Sigmoid colon (tissue), 7 donors: Measurements from ENCODE around the gene NRTN. TPM values are rescaled to one million over a fixed set of nuclear protein-coding genes. Genes with fewer than 3 reads are reported as not detected.

ENCODE experiments used
- DNase-seq: peaks from one replicate; pipeline ENCODE4 v3.0.0-alpha.2; 2019
- H3K27ac ChIP-seq, 4 donors: fragments of 200-600 bp; sonication (generic); one replicate each; pipeline ENCODE4 v1.5.1; 2016 to 2019; ENCODE audit warnings: mild to moderate bottlenecking in 1 of 4
- H3K27me3 ChIP-seq, 3 donors: fragments of 200-600 bp; sonication (generic); one replicate each; pipeline ENCODE4 v1.5.1; 2019; ENCODE audit warnings: mild to moderate bottlenecking in 1 of 3
- H3K36me3 ChIP-seq, 4 donors: fragments of 200-600 bp; sonication (generic); one replicate each; pipeline ENCODE4 v1.5.1; 2016 to 2019
- H3K4me1 ChIP-seq, 4 donors: fragments of 200-600 bp; sonication (generic); one replicate each; pipeline ENCODE4 v1.5.1; 2017 to 2019
- H3K4me3 ChIP-seq, 4 donors: fragments of 200-600 bp; sonication (generic); one replicate each; pipeline ENCODE4 v1.5.1; 2017 to 2019; ENCODE audit warnings: mild to moderate bottlenecking in 2 of 4, moderate library complexity in 1 of 4
- H3K9me3 ChIP-seq, 4 donors: fragments of 200-600 bp in 3 of 4; sonication (generic) in 3 of 4; one replicate each; pipeline versions ENCODE4 v1.5.1 to v1.6.1; 2013 to 2019
- CTCF ChIP-seq, 4 experiments: fragments of 450-650 bp in 3 of 4; fragments of 200-600 bp in 1 of 4; IDR thresholded peaks; one replicate each; pipeline ENCODE4 v1.5.1; 2016 to 2019; ENCODE audit warnings: antibody characterized with exemption in 4 of 4, mild to moderate bottlenecking in 3 of 4, moderate library complexity in 2 of 4
- EP300 ChIP-seq, 4 donors: sonication (generic); formaldehyde crosslinking; IDR thresholded peaks; one replicate each; pipeline ENCODE4 v1.6.1; 2017; ENCODE audit warnings: antibody characterized with exemption in 4 of 4
- POLR2A ChIP-seq, 2 donors: fragments of 450-650 bp; IDR thresholded peaks; one replicate each; pipeline ENCODE4 v1.6.1; 2016; ENCODE audit warnings: antibody characterized with exemption in 2 of 2, mild to moderate bottlenecking in 2 of 2, moderate library complexity in 2 of 2
- POLR2AphosphoS5 ChIP-seq, 4 donors: sonication (generic); formaldehyde crosslinking; IDR thresholded peaks; one replicate each; pipeline ENCODE4 v1.6.1; 2017; ENCODE audit warnings: antibody characterized with exemption in 4 of 4
- WGBS, 2 donors: extraction: QIAGEN DNeasy Blood & Tissue Kit; methylation state at CpG; one replicate each; pipeline ENCODE4 v1.1.7; 2013; 5-methylcytosine and 5-hydroxymethylcytosine counted together
- intact Hi-C: fragments of 100-400 bp; cut with DNase I; formaldehyde crosslinking; loops from one replicate; pipeline ENCODE4 v1.15.1; 2023
- polyA plus RNA-seq, 3 donors: library from polyadenylated mRNA; stranded (reverse); fragments of 200-250 nt; gene quantifications; one replicate each; pipeline ENCODE4 v1.2.3, GENCODE V29; 2013
- total RNA-seq, 4 donors: library from RNA; depleted of rRNA; stranded (reverse); fragments of >200 nt; gene quantifications; one replicate each; pipeline ENCODE4 v1.1.0, GENCODE V29; 2016
- donor health status: healthy with polysubstance abuse.
- donor health status: Bipolar disorder and iron deficiency.
- donor health status: healthy.

The NRTN gene
- total and polyA plus RNA-seq, 7 donors = 1.7 to 12.2 (median 6.6) TPM; not detected in 2

GRCh38 chr19:5809469-5809868 is 4.6 kb downstream of the NRTN start:
- H3K4me1 ChIP-seq = peaks cover 0 to 14% (median 12%) of the 10 kb centered on the region in 4 donors
- H3K9me3 ChIP-seq = no peaks in the 10 kb centered on the region
- H3K27ac ChIP-seq = no peak overlapping the region
- 74 to 84% methylated on average over 10 of the region's 10 CpGs for whole genome bisulfite sequencing, 2 donors
- no peak overlapping the region for H3K4me3 ChIP-seq
- TF ChIP-seq POLR2AphosphoS5 (IDR thresholded peaks at IDR 0.05) (no peak), CTCF (IDR thresholded peaks at IDR 0.05) (no peak), EP300 (IDR thresholded peaks at IDR 0.05) (no peak), POLR2A (IDR thresholded peaks at IDR 0.05) (no peak)
- intact Hi-C loops = loop anchor here (10.0 kb wide), 1 partner anchor 315 kb away; no protein-coding TSS in a partner anchor
- no peaks in the 10 kb centered on the region for H3K36me3 ChIP-seq
- peaks cover 0 to 3% (median 1%) of the 10 kb centered on the region in 3 donors for H3K27me3 ChIP-seq
- no peak for DNase-seq

GRCh38 chr19:5811117-5811516 is 6.2 kb downstream of the NRTN start:
- Histone ChIP-seq H3K27ac (no peak overlapping the region), H3K4me1 (peaks cover 0 to 5% (median 4%) of the 10 kb centered on the region in 4 donors), H3K4me3 (no peak overlapping the region), H3K36me3 (no peaks in the 10 kb centered on the region), H3K9me3 (no peaks in the 10 kb centered on the region), H3K27me3 (no peaks in the 10 kb centered on the region)
- no peak for DNase-seq
- 94 to 97% methylated on average over 4 of the region's 4 CpGs for WGBS, 2 donors
- TF ChIP-seq POLR2A (IDR thresholded peaks at IDR 0.05) (no peak), POLR2AphosphoS5 (IDR thresholded peaks at IDR 0.05) (no peak), EP300 (IDR thresholded peaks at IDR 0.05) (no peak), CTCF (IDR thresholded peaks at IDR 0.05) (no peak)
- intact Hi-C loops = no loop called here

- Histone ChIP-seq H3K4me1 (no peaks in the 10 kb centered on the region), H3K9me3 (no peaks in the 10 kb centered on the region), H3K27me3 (no peaks in the 10 kb centered on the region), H3K27ac (no peak overlapping the region), H3K36me3 (no peaks in the 10 kb centered on the region), H3K4me3 (no peak overlapping the region)
- intact Hi-C loops = no loop called here
- WGBS, 2 donors = 35 to 69% methylated on average over 9 of the region's 9 CpGs
- TF ChIP-seq CTCF (IDR thresholded peaks at IDR 0.05) (no peak), EP300 (IDR thresholded peaks at IDR 0.05) (no peak), POLR2A (IDR thresholded peaks at IDR 0.05) (no peak), POLR2AphosphoS5 (IDR thresholded peaks at IDR 0.05) (no peak)
- DNase-seq = no peak
Measured at GRCh38 chr19:5814123-5814851, 9.4 kb downstream of the NRTN start.

- TF ChIP-seq CTCF (IDR thresholded peaks at IDR 0.05) (no peak), POLR2AphosphoS5 (IDR thresholded peaks at IDR 0.05) (no peak), POLR2A (IDR thresholded peaks at IDR 0.05) (no peak), EP300 (IDR thresholded peaks at IDR 0.05) (no peak)
- DNase-seq = no peak
- intact Hi-C loops = no loop called here
- WGBS, 2 donors = 18 to 56% methylated on average over 11 of the region's 11 CpGs
- H3K4me1 ChIP-seq = no peaks in the 10 kb centered on the region
- H3K36me3 ChIP-seq = no peaks in the 10 kb centered on the region
- no peak overlapping the region for H3K4me3 ChIP-seq
- no peaks in the 10 kb centered on the region for H3K27me3 ChIP-seq
- H3K27ac ChIP-seq = no peak overlapping the region
- no peaks in the 10 kb centered on the region for H3K9me3 ChIP-seq
Measured at GRCh38 chr19:5814852-5815246, 10.0 kb downstream of the NRTN start.
